Endometrial microvascular endothelial cells (primary cell): Measurements from ENCODE around the gene HDAC4. TPM values are rescaled to one million over a fixed set of nuclear protein-coding genes. Genes with fewer than 3 reads are reported as not detected.
"Not testable (repeated sequence)": the region's sequence is repeated elsewhere in the genome, so short reads cannot be mapped to it uniquely, and the experiment has no call there.

Experiments used
- in situ Hi-C: cut with HindIII; loops from 2 replicates; pipeline ENCODE4 v1.10.0; 2017; ENCODE audit warnings: low sequenced_read_pairs, low pct_unique_long_range_greater_than_20kb; ENCODE audit errors: inconsistent ontology term
- total RNA-seq: library from RNA; depleted of rRNA; stranded (reverse); fragments of >200 nt; gene quantifications from one replicate; pipeline ENCODE4 v1.2.3, GENCODE V29; 2015; ENCODE audit errors: inconsistent ontology term

HDAC4 gene
- total RNA-seq, 1 donor from 2014 or later, result 27.4 TPM

DNA sequence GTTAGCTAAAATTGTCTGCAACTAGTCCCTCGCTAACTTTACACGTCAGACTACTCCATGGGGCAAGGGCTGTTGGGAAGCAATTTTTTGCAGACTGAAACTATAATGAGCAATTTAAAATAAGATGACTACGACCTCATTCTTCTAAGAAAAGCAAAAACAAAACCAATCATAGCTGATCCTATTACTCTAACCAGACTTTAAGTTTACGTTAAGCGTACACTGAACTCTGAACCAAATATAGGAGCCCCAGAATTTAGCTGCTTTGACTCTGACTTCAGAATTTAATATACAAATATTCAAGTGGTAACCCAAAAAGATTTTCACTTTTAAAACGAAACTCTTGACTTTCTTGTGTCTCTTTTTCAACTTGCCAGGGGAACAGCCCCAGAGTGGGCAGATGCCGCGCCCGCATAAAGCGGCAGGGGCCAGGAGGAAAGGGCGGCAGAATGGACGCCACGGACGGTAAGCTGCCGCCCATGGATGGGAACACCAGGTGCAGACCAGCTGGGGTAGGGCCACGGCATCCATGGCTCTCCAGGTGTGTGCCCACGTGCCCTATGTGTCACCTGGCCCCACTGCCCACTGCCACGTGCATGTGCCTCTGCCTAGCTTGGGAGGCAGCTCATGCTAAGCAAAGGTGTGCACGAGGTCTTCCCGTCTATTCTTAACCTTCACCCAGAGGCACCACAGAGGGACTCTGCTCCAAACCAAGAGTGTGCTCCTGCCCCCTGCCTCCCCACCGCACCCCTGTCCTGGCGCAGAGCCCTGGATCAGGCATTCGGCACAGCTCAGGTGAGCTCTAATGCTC lies 217.6 kb downstream of the HDAC4 start:
- in situ Hi-C loops, result no loop called here

DNA sequence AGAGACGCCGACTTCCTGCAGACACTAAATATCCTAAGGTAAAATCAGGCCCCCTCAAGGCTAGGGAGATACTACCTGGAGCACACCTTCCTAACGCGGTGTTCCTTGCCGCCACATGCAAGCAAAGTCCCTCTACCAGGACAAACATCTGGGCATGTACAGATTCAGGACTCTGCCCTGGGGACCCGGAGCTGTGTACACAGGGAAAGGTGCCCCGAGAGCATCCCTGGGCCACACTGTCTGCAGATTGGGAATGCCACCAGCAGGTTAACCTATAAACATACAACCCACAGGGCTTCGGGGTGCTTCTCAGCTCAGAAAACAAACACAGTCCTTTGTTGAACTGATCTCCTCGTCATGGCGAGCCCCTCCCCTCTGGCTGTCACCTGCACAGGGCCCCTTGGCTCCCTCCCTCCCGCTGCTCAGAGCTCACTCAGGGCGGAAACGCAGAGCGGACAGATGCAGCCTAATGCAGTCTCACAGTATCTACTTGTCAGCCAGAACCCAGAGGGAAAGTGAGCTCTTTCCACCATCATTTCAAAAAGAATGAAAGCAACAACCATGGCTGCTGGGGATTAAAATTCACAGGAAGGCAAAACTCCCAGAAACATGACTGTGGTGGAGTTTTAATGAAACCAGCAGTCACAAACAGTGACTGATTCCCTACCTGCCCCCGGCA lies 218.8 kb downstream of the HDAC4 start:
- in situ Hi-C loops, result no loop called here

DNA sequence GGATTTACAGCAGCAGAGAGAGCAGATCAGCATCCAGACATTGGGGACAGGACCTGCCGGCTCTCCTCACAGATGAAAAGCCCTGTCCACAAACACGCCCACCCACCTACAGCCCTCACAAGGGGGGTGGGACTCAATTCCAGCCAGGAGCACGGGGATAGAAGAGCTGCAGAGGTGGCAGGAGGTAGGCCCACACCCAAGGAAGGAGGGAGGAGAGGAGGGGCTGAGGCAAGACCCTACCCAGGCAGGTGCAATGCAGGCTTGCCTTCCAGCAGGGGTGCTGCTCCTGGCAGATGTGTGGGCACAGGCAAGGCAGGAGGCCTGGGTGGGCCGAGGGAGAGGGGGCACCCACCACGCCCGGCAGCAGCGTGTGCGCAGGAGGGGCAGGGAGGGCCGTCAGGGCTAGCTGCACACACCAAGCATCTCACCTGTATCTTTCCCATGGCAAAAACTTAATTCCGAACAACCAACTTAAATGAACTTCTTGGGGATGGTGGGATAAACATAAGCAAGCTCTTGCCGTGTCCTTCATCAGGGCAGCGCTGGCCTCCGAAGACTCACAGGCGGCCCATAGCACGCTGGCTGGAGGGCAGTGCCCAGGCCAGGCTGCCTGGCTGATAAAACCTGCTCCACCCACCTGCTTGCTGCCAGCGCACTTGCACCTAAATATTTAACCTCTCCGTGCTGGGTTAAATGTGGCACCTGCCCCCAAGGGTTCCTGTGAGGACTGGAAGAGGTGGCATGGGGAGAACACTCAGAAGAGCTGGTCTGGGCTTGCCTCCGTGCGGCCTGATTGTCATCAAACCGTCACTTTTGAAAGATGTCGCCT lies 219.5 kb downstream of the HDAC4 start:
- in situ Hi-C loops, result no loop called here

DNA sequence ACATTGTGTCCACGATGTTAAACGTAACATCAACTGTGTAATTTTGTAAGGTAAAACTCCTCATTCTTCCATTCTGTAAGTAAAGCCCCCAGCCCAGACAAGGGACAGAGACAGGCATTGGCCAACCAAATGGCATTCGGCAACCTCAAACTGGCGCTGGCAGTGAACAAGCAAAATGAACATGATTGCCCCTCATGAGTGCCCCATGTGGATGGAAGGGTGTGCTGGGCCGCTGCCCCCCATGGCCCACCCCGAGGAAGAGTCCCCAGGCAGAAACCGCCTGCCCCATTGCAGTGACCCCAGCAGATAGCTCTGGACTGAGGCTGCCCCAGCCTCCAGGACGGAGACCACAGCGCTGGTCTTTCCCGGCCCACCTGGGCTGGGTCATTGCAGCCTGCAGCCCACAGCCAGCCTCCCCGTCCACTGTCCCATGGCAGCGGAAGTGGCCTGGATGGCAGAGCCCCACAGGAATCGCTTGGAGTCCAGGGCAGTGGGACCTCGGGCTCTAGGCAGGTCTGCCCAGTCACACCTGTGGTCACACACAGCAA lies 220.2 kb downstream of the HDAC4 start:
- in situ Hi-C loops, result no loop called here

DNA sequence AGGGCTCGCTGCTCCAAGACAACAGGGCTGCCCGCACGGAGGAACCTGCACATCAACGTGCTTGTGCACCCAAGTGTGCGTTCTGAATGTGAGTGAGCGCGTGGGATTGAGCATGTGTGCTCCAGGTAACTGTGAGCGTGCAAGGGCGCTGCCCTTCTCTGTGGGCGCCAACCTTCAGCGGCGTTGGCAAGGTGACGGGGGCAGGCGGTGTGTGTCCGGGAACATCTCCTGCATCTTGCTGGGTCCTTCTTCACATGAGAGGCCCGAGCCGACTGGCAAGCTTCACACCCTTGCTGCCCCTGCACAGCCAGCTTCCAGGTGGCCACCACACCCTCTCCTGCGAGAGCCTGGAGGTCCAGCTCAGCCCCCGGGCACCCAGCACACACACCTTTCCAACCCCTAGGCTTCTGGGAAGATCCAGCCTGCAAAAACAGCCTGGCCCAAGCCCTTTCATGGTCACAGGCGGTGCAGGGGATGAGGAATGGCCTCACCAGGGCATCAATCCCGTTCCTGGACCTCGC lies 220.9 kb downstream of the HDAC4 start:
- in situ Hi-C loops, result no loop called here

DNA sequence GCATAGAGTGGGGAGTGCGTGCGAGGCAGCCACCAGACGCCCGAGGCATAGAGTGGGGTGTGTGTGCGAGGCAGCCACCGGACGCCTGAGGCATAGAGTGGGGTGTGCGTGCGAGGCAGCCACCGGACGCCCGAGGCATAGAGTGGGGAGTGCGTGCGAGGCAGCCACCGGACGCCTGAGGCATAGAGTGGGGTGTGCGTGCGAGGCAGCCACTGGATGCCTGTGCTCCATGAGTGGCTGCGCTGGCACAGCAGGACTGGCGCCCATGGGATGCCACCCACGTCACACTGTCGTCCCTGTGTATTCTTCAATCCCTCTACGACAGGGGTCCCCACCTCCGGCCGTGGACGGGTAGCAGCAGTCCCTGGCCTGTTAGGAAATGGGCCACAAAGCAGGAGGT lies 221.9 kb downstream of the HDAC4 start:
- in situ Hi-C loops, result no loop called here

DNA sequence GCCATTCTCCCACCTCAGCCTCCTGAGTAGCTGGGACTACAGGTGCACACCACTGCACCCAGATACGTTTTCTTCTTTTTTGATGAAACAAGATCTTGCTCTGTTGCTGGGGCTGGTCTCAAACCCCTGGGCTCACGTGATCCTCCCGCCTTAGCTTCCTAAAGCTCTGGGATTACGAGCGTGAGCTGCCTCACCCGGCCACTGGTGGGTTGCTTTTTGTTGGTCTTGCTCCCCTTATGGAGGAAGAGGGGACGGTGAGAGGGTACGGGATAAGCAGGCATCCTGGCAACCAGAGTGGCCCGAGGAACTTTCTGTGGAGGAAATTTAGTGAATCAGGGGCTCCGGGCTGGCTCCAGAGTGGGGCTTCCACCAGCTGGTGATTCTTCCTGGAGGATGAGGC lies 222.3 kb downstream of the HDAC4 start:
- in situ Hi-C loops, result no loop called here

DNA sequence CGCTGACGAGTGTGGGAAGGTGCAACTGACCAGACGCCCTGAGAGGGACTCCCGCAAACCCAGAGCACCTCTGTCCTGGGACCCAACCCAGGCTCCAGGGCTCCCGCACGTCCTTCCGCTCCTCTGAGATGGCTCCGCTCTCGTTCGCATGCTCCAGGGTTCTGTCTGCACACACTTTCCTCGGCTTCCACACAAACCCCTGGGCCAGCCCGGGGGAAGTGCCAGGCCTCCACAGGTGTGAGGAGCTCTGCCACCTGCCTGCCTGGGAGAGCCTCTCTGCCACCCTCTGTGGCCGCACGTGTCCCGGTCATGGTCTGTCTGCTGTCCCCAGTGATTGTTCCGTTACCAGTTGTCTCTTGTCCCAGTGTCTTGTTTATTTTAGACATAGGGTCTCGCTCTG lies 222.9 kb downstream of the HDAC4 start:
- in situ Hi-C loops, result no loop called here

DNA sequence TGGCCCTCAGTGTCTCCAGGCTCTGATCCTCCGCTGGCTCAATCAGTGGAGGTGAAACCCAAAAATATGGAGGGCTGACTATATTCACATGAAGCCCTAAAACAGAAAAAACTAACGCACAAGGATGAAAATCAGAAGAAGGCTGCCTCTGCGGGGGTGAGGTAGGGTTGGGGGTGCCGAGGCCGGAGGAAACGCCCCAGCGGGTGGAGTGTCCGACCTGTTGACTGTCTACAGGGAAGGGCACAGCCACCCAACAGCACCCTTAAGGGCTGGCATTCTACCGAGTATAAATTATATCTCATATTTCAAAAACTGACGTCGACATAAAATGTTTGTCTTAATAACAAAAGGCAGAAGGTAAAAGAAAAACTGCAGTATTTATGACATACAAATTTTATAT lies 223.5 kb downstream of the HDAC4 start:
- in situ Hi-C loops, result no loop called here

DNA sequence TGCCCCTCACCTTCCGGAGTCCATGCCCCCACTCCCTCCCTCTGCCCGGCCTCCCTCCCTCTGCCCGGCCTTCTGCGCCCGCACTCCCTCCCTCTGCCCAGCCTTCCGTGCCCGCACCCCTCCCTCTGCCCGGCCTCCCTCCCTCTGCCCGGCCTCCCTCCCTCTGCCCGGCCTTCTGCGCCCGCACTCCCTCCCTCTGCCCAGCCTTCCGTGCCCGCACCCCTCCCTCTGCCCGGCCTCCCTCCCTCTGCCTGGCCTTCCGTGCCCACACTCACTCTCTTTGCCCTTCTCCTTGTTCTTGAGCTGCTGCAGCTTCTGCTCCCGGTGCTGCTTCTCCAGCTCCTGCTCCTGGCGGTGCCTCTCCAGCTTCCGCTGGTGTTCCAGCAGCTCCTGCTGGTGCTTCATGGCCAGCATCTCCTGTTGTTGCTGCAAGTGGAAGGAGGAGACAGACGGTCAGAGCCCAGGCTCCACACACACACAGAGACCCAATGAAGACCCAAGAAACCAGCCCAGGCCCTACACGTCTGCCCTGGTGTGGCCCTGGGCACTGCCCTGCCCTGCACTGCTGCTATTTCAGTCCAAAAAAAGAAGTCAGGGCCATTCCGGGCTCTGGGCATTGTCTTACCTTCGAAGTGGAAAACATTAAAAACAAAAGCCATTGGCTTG lies 224.5 kb downstream of the HDAC4 start:
- in situ Hi-C loops, result not testable (repeated sequence)

DNA sequence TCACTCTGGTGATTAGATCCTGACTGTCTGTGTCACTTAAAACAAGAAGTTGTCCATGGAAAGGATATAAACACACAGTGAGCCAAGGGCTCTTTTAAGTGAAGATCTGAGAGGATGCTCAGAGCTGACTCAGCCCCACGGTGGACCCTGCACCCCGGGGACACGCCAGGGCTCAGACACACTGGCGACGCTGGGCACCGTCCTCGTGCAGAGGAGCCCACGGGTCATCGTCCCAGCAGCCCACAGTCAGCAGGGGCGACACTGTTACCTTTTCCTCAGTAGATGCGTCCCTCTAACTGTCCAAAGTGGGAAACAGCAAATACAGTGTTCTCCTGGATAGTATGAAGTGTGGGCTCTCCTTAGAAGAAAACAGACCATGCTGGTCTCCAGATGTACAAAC lies 225.6 kb downstream of the HDAC4 start:
- in situ Hi-C loops, result no loop called here

DNA sequence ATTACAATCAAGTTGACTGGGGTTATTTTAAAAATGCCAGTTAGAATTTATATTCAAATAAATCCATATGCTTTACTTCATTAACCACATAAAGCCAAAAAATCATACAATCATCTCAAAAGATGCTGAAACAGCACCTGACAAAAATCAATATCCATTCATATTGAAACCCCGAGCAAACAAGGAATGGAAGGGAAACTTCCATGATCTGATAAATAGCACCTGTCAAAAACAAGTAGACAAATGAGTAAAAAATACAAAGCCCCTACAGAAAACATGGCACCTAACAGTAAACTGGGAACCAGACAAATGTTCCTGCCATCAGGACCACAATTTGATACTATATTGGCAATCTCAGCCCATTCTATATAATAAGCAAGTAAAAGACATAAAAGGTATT lies 227.5 kb downstream of the HDAC4 start:
- in situ Hi-C loops, result no loop called here

DNA sequence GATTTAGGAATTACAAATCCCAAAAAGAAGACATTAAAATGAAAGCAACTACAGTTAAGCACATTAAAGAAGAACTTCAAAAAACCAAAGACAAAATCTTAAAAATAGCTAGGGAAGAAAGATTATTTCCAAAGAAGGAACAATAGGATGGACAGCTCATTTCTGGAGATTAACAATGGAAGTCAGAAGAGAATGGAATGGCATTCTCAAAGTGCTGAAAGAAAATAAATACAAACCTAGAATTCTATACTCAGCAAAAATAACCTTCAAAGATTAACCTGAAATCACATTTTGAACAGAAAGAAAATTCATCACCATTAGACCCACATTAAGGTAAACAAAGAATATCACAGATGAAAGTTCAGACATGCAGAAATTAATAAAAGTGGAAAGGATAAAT lies 229.2 kb downstream of the HDAC4 start:
- in situ Hi-C loops, result no loop called here

DNA sequence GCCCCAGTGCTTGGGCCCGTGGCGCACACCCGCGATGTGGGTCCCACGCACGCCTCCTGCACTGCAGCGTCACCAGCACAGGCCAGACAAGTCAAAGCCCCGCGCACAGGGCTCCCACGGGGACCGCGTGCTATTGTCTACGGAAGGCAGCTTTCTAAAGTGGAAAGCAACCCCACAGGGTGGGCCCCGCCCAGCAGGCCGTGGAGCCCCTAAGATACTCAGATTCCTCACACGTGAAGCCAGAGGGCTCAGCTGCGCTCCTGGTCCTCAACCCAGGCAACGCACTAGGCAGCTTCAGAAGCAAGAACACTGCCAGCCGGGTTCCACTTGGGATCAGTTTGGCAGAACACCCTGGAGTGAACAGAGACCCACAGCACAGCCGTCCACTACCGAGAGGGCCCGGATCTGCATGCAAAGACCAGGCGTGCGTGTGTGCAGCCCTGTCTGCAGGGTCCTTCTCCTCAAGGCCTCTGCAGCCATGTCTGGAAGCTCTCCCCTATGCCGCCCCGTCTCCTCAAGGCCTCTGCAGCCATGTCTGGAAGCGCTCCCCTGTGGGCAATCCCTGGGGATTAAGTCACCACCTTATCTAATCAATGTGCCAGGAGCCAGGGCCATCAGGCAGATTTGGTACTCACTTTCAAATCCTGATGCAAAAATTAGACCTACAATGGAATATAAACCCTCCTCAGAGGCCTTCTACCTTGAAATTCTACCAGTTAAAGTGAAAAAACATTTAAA lies 231.3 kb downstream of the HDAC4 start:
- in situ Hi-C loops, result no loop called here

DNA sequence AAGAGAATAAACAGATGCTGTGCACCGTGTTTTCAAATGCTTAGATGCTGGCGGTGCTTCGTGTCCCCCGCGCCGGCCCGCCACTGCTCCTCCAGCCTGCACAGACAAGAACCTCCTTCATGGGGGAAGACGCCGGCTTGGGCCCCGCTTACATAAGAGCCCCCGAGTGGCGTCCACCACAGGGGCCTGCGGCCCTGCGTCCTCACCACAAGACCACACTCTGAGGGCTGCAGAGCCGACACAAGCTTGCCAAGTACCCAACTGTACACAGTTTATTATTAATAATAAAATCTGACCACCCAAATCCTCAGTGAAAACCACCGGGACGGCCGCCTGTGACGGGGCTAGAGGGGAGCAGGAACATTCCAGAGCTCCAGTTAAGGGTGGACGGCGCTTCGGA lies 232.2 kb downstream of the HDAC4 start:
- in situ Hi-C loops, result no loop called here

DNA sequence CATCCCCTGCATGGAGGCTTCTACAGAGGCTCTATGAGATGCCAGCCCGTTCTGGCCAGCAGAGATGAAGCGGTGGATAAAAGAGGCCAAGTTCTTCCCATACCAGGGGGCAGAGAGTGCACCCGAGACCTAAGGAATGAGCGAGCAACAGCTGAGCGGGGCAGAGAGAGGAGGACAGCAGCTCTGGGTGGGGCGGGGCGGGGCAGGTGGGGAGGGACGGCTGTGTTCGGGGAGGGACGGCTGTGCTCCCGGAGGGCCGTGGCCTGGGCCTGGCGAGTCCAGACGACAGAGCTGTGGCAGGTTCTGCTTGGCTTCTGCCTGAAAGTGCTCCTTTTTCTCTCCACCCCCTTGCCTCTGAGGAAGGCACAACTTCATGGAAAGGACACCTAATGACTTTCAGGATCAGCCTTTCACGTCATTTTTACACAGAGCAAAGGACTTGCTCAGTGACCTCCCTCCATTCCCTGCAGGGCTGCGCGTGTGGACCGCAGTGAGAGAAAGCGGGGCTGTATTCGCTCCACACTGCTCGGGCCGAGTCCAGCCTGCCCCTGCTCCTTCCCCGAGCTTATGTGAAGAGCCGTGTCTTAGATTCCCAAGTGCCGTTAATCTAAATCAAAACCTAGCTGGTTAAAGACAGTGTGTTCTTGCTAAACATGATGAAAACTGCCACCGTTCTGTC lies 232.9 kb downstream of the HDAC4 start:
- in situ Hi-C loops, result no loop called here

DNA sequence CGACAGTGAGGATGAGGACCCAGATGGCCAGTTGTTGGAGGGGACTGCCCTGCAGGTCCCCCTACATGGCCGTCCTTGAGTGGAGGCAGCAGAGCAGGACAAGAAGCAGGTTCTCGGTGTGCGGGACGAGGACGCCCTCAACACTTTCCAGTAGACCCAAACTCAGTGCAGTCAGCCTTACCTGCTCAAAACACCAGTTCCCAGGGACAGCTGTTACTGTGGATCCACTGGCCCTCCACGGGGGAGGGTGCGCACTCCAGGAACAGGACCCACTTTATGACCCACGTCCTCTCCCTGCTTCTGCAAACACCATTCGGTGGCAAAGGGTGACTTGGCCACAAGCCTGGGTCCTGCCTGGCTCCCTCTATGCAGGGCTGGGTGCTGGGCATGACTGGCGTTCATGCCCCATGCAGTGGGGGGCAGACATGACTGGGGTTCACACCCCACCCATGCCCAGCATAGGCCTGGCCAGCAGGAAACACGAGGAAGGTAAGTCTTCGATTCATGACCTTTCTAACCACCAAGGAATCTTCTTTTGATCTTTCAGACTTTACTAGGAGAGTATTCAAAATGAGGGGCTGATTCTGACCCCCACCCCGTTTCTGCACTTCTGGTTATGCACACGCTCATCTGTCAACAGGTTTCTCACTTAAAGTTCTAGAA lies 233.7 kb downstream of the HDAC4 start:
- in situ Hi-C loops, result no loop called here
